GM20000 (cell line): ENCODE measurements around the gene PAFAH1B2.
"Not testable (repeated sequence)": the region's sequence is repeated elsewhere in the genome, so short reads cannot be mapped to it uniquely, and the experiment has no call there.

Experiments
- DNase-seq: peaks from one replicate; pipeline ENCODE4 v3.0.0; 2012; ENCODE audit warnings: low spot score
- TF ChIP-seq, protein P1 (sequence below): IDR thresholded peaks from 2 replicates; pipeline ENCODE4 v1.5.1; 2012; ENCODE audit warnings: mild to moderate bottlenecking, control low read depth; ENCODE audit errors: extremely low read depth, missing control alignments

The PAFAH1B2 gene

GRCh38 chr11:117121176-117121575 lies 22.9 kb upstream of the PAFAH1B2 start:
- no peak for DNase-seq

GRCh38 chr11:117122556-117122955 lies 21.5 kb upstream of the PAFAH1B2 start:
- DNase-seq: no peak
- TF ChIP-seq, protein P1, sequence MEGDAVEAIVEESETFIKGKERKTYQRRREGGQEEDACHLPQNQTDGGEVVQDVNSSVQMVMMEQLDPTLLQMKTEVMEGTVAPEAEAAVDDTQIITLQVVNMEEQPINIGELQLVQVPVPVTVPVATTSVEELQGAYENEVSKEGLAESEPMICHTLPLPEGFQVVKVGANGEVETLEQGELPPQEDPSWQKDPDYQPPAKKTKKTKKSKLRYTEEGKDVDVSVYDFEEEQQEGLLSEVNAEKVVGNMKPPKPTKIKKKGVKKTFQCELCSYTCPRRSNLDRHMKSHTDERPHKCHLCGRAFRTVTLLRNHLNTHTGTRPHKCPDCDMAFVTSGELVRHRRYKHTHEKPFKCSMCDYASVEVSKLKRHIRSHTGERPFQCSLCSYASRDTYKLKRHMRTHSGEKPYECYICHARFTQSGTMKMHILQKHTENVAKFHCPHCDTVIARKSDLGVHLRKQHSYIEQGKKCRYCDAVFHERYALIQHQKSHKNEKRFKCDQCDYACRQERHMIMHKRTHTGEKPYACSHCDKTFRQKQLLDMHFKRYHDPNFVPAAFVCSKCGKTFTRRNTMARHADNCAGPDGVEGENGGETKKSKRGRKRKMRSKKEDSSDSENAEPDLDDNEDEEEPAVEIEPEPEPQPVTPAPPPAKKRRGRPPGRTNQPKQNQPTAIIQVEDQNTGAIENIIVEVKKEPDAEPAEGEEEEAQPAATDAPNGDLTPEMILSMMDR: no peak

More at GRCh38 chr11:117121176-117121575, 22.9 kb upstream of the PAFAH1B2 start:
- TF ChIP-seq, protein P1: no peak

- TF ChIP-seq, protein P1: no peak
- no peak for DNase-seq
Observed at GRCh38 chr11:117126223-117126965, 17.7 kb upstream of the PAFAH1B2 start.

DNA sequence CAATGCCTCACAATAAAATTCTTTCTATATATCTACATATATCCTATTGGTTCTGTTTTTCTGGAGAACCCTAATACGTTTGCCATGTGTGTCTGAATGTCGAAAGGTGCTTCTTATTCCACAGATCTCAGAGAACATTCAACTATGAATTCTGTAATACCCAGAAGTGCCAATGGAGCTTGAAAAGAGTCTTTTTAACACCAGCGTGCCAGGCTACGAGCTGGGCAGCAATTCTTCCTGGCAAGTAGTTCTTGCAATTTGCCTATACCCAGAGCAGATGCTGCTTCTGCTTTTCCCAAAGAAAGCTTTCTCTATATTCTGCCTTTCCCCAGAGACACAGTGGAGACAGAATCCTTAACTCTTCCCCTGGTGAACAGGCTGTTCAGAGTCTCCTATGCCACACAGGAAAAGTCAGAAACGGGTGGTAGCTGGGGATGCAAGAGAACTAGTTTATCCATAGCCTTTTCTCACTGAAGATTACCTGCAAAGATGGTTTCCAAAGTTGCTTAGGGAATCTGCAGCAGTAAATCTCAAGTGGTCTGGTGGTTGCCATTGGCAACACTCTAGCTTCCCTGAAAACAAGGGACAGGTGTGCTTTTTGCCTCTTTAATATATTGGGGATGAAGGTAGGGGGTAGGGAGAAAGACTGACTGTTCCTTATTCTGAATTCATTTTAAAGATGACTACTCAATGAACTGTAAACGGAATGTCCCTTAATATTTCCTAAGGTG lies 16.8 kb upstream of the PAFAH1B2 start:
- DNase-seq: no peak
- TF ChIP-seq, protein P1: no peak

DNA sequence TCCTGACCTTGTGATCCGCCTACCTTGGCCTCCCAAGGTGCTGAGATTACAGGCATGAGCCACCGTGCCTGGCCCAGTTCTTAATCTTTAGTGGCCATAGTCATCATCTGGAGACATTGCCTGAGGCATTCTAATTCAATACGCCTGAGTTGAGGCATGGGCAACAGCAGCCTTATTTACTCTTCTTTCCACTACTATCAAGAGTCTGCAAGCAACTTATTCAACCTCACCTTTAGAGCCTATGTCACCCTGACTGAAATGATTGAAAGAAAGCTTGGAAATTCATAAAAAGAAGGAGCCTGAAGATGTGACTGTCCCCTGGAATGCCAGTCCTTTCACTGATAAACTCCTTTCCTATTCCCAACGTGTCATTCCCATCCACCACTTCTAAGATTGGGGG lies 15.8 kb upstream of the PAFAH1B2 start:
- TF ChIP-seq, protein P1: no peak
- DNase-seq: no peak

GRCh38 chr11:117130396-117130795 lies 13.7 kb upstream of the PAFAH1B2 start:
- not testable (repeated sequence) for DNase-seq

DNA sequence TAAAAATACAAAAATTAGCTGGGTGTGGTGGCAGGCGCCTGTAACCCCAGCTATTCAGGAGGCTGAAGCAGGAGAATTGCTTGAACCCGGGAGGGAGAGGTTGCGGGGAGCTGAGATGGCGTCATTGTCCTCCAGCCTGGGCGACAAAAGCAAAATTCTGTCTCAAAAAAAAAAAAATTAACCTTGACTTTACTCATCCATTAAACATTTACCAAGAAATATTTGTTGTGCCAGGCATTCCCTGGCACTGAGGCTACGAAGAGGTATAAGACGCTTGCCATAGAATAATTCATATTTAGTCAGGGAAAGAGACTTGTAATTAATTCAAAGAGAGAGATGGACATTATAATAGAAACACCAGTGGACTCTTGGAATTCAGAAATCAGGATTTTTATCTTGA lies 13.2 kb upstream of the PAFAH1B2 start:
- no peak for DNase-seq
- TF ChIP-seq, protein P1: no peak
